A549 (cell line): Measurements from ENCODE around the gene ALAS2.

ENCODE experiments used
- CHD4 ChIP-seq: fragments of 200-600 bp; sonication (generic); IDR thresholded peaks from 2 replicates; pipeline ENCODE4 v1.6.1; 2016; ENCODE audit warnings: antibody characterized with exemption, mild to moderate bottlenecking, borderline replicate concordance
- ESRRA ChIP-seq: fragments of 150-350 bp; IDR thresholded peaks from 2 replicates; pipeline ENCODE4 v1.6.1; 2014; ENCODE audit warnings: mild to moderate bottlenecking, low read length, borderline replicate concordance
- HDAC2 ChIP-seq: fragments of 200-600 bp; sonication (generic); IDR thresholded peaks from 2 replicates; pipeline ENCODE4 v1.6.1; 2016
- MAZ ChIP-seq: fragments of 150-350 bp; IDR thresholded peaks from 2 replicates; pipeline ENCODE4 v1.6.1; 2014; ENCODE audit warnings: antibody characterized with exemption, low read depth, low read length, borderline replicate concordance
- NPAS2 ChIP-seq: fragments of 250-450 bp; sonication (Bioruptor Pico); IDR thresholded peaks from 2 replicates; pipeline ENCODE4 v1.8.0; 2022; ENCODE audit warnings: mild to moderate bottlenecking, moderate library complexity, borderline replicate concordance
- POLR2A ChIP-seq: IDR thresholded peaks from 2 replicates; pipeline ENCODE4 v1.6.1; 2012; ENCODE audit warnings: mild to moderate bottlenecking, low read length
- POLR2AphosphoS2 ChIP-seq: conservative IDR thresholded peaks from 2 replicates; pipeline ENCODE4 v1.6.1; 2012; ENCODE audit warnings: low read length, improper control_type of control experiment, inconsistent platforms
- RFX5 ChIP-seq: fragments of 450-650 bp; IDR thresholded peaks from 2 replicates; pipeline ENCODE4 v1.7.1; 2014; ENCODE audit warnings: antibody characterized with exemption, mild to moderate bottlenecking, moderate library complexity
- TF ChIP-seq, protein P1 (sequence below): fragments of >200 bp; sonication (Bioruptor Twin); formaldehyde crosslinking; IDR thresholded peaks from 3 replicates; pipeline ENCODE4 v1.5.1; 2016
- TF ChIP-seq, protein P2 (sequence below): fragments of 200-600 bp; sonication (generic); IDR thresholded peaks from 2 replicates; pipeline ENCODE4 v1.6.1; 2016; ENCODE audit warnings: antibody characterized with exemption, mild to moderate bottlenecking, moderate library complexity
- TF ChIP-seq, protein P3 (sequence below): fragments of 450-650 bp; IDR thresholded peaks from 2 replicates; pipeline ENCODE4 v1.6.1; 2014; ENCODE audit warnings: antibody characterized with exemption
- TF ChIP-seq, protein P4 (sequence below): fragments of >200 bp; sonication (Bioruptor Twin); formaldehyde crosslinking; IDR thresholded peaks from 2 replicates; pipeline ENCODE4 v1.6.1; 2016

DNA sequence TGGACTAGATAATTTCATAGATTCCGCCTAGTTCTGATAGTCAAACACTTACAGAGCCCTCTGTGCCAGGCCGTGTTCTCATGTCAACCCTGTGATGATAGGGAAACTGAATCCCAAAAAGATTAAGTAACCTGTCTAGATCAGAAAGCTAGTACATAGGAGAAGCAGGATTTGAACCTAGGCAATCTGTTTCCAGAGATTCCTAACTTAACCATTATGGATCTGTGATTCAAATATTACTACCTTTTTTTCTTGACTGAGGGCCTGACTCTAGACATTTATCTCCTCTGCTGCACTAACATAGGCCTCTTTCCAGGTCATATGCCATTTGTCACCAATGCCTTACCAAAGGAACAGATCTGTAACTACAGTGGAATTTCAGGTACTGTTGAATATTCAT, 1.5 kb downstream of the ALAS2 start:
- TF ChIP-seq, protein P1, sequence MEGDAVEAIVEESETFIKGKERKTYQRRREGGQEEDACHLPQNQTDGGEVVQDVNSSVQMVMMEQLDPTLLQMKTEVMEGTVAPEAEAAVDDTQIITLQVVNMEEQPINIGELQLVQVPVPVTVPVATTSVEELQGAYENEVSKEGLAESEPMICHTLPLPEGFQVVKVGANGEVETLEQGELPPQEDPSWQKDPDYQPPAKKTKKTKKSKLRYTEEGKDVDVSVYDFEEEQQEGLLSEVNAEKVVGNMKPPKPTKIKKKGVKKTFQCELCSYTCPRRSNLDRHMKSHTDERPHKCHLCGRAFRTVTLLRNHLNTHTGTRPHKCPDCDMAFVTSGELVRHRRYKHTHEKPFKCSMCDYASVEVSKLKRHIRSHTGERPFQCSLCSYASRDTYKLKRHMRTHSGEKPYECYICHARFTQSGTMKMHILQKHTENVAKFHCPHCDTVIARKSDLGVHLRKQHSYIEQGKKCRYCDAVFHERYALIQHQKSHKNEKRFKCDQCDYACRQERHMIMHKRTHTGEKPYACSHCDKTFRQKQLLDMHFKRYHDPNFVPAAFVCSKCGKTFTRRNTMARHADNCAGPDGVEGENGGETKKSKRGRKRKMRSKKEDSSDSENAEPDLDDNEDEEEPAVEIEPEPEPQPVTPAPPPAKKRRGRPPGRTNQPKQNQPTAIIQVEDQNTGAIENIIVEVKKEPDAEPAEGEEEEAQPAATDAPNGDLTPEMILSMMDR, result no peak
- TF ChIP-seq, protein P2, sequence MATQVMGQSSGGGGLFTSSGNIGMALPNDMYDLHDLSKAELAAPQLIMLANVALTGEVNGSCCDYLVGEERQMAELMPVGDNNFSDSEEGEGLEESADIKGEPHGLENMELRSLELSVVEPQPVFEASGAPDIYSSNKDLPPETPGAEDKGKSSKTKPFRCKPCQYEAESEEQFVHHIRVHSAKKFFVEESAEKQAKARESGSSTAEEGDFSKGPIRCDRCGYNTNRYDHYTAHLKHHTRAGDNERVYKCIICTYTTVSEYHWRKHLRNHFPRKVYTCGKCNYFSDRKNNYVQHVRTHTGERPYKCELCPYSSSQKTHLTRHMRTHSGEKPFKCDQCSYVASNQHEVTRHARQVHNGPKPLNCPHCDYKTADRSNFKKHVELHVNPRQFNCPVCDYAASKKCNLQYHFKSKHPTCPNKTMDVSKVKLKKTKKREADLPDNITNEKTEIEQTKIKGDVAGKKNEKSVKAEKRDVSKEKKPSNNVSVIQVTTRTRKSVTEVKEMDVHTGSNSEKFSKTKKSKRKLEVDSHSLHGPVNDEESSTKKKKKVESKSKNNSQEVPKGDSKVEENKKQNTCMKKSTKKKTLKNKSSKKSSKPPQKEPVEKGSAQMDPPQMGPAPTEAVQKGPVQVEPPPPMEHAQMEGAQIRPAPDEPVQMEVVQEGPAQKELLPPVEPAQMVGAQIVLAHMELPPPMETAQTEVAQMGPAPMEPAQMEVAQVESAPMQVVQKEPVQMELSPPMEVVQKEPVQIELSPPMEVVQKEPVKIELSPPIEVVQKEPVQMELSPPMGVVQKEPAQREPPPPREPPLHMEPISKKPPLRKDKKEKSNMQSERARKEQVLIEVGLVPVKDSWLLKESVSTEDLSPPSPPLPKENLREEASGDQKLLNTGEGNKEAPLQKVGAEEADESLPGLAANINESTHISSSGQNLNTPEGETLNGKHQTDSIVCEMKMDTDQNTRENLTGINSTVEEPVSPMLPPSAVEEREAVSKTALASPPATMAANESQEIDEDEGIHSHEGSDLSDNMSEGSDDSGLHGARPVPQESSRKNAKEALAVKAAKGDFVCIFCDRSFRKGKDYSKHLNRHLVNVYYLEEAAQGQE, result no peak
- TF ChIP-seq POLR2A (no peak), RFX5 (no peak), MAZ (no peak), CHD4 (no peak), NPAS2 (no peak), ESRRA (no peak), POLR2AphosphoS2 (no peak), HDAC2 (no peak)
- TF ChIP-seq, protein P3, sequence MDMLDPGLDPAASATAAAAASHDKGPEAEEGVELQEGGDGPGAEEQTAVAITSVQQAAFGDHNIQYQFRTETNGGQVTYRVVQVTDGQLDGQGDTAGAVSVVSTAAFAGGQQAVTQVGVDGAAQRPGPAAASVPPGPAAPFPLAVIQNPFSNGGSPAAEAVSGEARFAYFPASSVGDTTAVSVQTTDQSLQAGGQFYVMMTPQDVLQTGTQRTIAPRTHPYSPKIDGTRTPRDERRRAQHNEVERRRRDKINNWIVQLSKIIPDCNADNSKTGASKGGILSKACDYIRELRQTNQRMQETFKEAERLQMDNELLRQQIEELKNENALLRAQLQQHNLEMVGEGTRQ, result no peak
- TF ChIP-seq, protein P4, sequence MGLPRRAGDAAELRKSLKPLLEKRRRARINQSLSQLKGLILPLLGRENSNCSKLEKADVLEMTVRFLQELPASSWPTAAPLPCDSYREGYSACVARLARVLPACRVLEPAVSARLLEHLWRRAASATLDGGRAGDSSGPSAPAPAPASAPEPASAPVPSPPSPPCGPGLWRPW, result no peak
